SK-N-SH treated with all-trans-retinoic acid at 6 μM for 48 hours (cell line): ENCODE data around the gene SPACA6.

ENCODE experiments used
- BACH2 ChIP-seq: fragments of 250-450 bp; sonication (Bioruptor Pico); IDR thresholded peaks from 2 replicates; pipeline ENCODE4 v1.9.0; 2021; ENCODE audit warnings: mild to moderate bottlenecking, borderline replicate concordance
- CSDC2 ChIP-seq: fragments of 250-450 bp; sonication (Bioruptor Pico); IDR thresholded peaks from 2 replicates; pipeline ENCODE4 v1.5.0; 2020; ENCODE audit warnings: mild to moderate bottlenecking, moderate library complexity
- GLIS3 ChIP-seq: fragments of 250-450 bp; sonication (Bioruptor Pico); IDR thresholded peaks from 2 replicates; pipeline ENCODE4 v1.5.0; 2020; ENCODE audit warnings: mild to moderate bottlenecking, moderate library complexity
- ISL1 ChIP-seq: fragments of 250-450 bp; sonication (Bioruptor Pico); IDR thresholded peaks from 2 replicates; pipeline ENCODE4 v2.1.2; 2022; ENCODE audit warnings: mild to moderate bottlenecking, moderate library complexity
- RARB ChIP-seq: fragments of 250-450 bp; sonication (Bioruptor Pico); IDR thresholded peaks from 2 replicates; pipeline ENCODE4 v1.8.0; 2021; ENCODE audit warnings: mild to moderate bottlenecking, moderate library complexity
- TOX ChIP-seq: fragments of 250-450 bp; sonication (Bioruptor Pico); IDR thresholded peaks from 2 replicates; pipeline ENCODE4 v1.8.0; 2021; ENCODE audit warnings: mild to moderate bottlenecking, moderate library complexity, borderline replicate concordance
- ZFP30 ChIP-seq: fragments of 450-650 bp; formaldehyde crosslinking; IDR thresholded peaks from 2 replicates; pipeline ENCODE4 v1.5.0; 2022; ENCODE audit warnings: mild to moderate bottlenecking, moderate library complexity
- ZNF70 ChIP-seq: fragments of 450-650 bp; formaldehyde crosslinking; IDR thresholded peaks from 2 replicates; pipeline ENCODE4 v1.5.0; 2020; ENCODE audit warnings: mild to moderate bottlenecking, moderate library complexity
- TF ChIP-seq, protein P1 (sequence below): fragments of 250-450 bp; sonication (Bioruptor Pico); IDR thresholded peaks from 2 replicates; pipeline ENCODE4 v1.8.0; 2020; ENCODE audit warnings: mild to moderate bottlenecking, moderate library complexity, borderline replicate concordance
- TF ChIP-seq, protein P2 (sequence below): fragments of 250-450 bp; sonication (Bioruptor Pico); IDR thresholded peaks from 2 replicates; pipeline ENCODE4 v1.5.1; 2021; ENCODE audit warnings: mild to moderate bottlenecking, moderate library complexity
- TF ChIP-seq, protein P3 (sequence below): fragments of 250-450 bp; sonication (Bioruptor Pico); IDR thresholded peaks from 2 replicates; pipeline ENCODE4 v1.5.1; 2020; ENCODE audit warnings: low read depth, mild to moderate bottlenecking, moderate library complexity

DNA sequence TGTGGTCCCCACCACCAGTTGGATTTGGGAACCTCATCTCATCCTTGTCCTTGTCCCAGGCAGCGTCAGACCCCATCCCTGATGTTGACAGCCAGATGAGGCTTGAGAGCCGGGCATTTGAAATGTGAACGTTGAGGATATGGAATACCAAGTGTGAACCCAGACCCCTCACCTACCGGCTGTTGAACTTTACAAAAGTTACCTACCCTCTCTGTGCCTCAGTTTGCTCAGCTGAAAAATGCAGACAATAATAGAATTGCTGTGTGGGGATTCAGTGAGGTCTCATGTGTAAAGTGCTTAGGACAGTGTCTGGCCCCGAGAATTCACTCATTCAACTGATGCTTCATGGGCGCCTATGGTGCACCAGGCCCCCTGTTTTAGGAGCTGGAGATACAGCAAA is 45.8 kb upstream of the SPACA6 start:
- TF ChIP-seq BACH2 (no peak), GLIS3 (CRISPR knock-in tag) (no peak), ISL1 (CRISPR knock-in tag) (no peak), CSDC2 (CRISPR knock-in tag) (no peak), ZFP30 (no peak), ZNF70 (no peak), TOX (CRISPR knock-in tag) (no peak), RARB (CRISPR knock-in tag) (no peak)
- TF ChIP-seq, protein P1, sequence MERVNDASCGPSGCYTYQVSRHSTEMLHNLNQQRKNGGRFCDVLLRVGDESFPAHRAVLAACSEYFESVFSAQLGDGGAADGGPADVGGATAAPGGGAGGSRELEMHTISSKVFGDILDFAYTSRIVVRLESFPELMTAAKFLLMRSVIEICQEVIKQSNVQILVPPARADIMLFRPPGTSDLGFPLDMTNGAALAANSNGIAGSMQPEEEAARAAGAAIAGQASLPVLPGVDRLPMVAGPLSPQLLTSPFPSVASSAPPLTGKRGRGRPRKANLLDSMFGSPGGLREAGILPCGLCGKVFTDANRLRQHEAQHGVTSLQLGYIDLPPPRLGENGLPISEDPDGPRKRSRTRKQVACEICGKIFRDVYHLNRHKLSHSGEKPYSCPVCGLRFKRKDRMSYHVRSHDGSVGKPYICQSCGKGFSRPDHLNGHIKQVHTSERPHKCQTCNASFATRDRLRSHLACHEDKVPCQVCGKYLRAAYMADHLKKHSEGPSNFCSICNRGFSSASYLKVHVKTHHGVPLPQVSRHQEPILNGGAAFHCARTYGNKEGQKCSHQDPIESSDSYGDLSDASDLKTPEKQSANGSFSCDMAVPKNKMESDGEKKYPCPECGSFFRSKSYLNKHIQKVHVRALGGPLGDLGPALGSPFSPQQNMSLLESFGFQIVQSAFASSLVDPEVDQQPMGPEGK (CRISPR knock-in tag), result no peak
- TF ChIP-seq, protein P2, sequence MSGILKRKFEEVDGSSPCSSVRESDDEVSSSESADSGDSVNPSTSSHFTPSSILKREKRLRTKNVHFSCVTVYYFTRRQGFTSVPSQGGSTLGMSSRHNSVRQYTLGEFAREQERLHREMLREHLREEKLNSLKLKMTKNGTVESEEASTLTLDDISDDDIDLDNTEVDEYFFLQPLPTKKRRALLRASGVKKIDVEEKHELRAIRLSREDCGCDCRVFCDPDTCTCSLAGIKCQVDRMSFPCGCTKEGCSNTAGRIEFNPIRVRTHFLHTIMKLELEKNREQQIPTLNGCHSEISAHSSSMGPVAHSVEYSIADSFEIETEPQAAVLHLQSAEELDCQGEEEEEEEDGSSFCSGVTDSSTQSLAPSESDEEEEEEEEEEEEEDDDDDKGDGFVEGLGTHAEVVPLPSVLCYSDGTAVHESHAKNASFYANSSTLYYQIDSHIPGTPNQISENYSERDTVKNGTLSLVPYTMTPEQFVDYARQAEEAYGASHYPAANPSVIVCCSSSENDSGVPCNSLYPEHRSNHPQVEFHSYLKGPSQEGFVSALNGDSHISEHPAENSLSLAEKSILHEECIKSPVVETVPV (CRISPR knock-in tag), result no peak
- TF ChIP-seq, protein P3, sequence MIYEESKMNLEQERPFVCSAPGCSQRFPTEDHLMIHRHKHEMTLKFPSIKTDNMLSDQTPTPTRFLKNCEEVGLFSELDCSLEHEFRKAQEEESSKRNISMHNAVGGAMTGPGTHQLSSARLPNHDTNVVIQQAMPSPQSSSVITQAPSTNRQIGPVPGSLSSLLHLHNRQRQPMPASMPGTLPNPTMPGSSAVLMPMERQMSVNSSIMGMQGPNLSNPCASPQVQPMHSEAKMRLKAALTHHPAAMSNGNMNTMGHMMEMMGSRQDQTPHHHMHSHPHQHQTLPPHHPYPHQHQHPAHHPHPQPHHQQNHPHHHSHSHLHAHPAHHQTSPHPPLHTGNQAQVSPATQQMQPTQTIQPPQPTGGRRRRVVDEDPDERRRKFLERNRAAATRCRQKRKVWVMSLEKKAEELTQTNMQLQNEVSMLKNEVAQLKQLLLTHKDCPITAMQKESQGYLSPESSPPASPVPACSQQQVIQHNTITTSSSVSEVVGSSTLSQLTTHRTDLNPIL (CRISPR knock-in tag), result no peak
